Activated B cell treated with CpG ODN at 0.5 μM for 24 hours (primary cell): Measurements from ENCODE around the gene NAGA. TPM values are rescaled to one million over a fixed set of nuclear protein-coding genes. Genes with fewer than 3 reads are reported as not detected.

Source experiments
- ATAC-seq: fragments of 200-7000 bp; cut with Tn5 transposase; one replicate; pipeline ENCODE4 v1.10.0; 2021; ENCODE audit warnings: low read depth, mild to moderate bottlenecking, moderate library complexity
- CTCF ChIA-PET: fragments of 350-600 bp; sonication (Branson Sonifier 250); formaldehyde crosslinking; loops from one replicate; lab custom pipeline; 2021; ENCODE audit warnings: antibody characterized with exemption; lab: Charles Lee
- POLR2A ChIA-PET: fragments of 350-600 bp; sonication (Branson Sonifier 250); formaldehyde crosslinking; loops from one replicate; lab custom pipeline; 2021; ENCODE audit warnings: antibody characterized with exemption; lab: Charles Lee
- DNase-seq: peaks from one replicate; pipeline ENCODE4 v3.0.0; 2022
- H3K27ac Mint-ChIP-seq: one replicate; pipeline ENCODE4 v1.8.0; 2020; ENCODE audit warnings: mixed read lengths
- H3K27me3 Mint-ChIP-seq: one replicate; pipeline ENCODE4 v1.8.0; 2021; ENCODE audit warnings: mixed read lengths
- H3K36me3 Mint-ChIP-seq: one replicate; pipeline ENCODE4 v1.8.0; 2021; ENCODE audit warnings: low read depth, mixed read lengths
- H3K4me1 Mint-ChIP-seq: one replicate; pipeline ENCODE4 v1.8.0; 2021; ENCODE audit warnings: mixed read lengths
- H3K4me3 Mint-ChIP-seq: one replicate; pipeline ENCODE4 v1.8.0; 2020; ENCODE audit warnings: mild to moderate bottlenecking, mixed read lengths
- H3K9me3 Mint-ChIP-seq: one replicate; pipeline ENCODE4 v1.8.0; 2020; ENCODE audit warnings: mixed read lengths
- CTCF ChIP-seq: fragments of 200-600 bp; IDR thresholded peaks from one replicate; pipeline ENCODE4 v1.8.0; 2022; ENCODE audit warnings: antibody characterized with exemption, mild to moderate bottlenecking
- intact Hi-C: fragments of 100-400 bp; cut with micrococcal nuclease; formaldehyde crosslinking; loops from one replicate; pipeline ENCODE4 v1.15.1; 2024
- total RNA-seq: library from RNA; stranded (reverse); gene quantifications from 2 replicates; pipeline ENCODE4 v1.2.3, GENCODE V29; 2022

The NAGA gene
- total RNA-seq, 1 donor from 2014 or later = 26.8 TPM

- Mint-ChIP-seq H3K9me3 (no peaks in the 10 kb centered on the region), H3K27me3 (no peaks in the 10 kb centered on the region), H3K4me3 (no peak overlapping the region), H3K36me3 (no peaks in the 10 kb centered on the region), H3K27ac (no peak overlapping the region), H3K4me1 (peaks cover 9% of the 10 kb centered on the region)
- no peak for TF ChIP-seq CTCF
- ATAC-seq (no peak), DNase-seq (no peak)
- CTCF ChIA-PET = no interaction called here
- POLR2A ChIA-PET = interaction anchor here (0.7 kb wide), 1 partner anchor 649 kb away, joined by 3 read pairs; no protein-coding TSS in a partner anchor
- intact Hi-C loops = loop anchor here (5.0 kb wide), 1 partner anchor 33 kb away; no protein-coding TSS in a partner anchor
Observed at GRCh38 chr22:42050641-42051180, 19.9 kb downstream of the NAGA start.

- CTCF ChIA-PET = no interaction called here
- peaks cover 22% of the 10 kb centered on the region for H3K4me1 Mint-ChIP-seq
- intact Hi-C loops = no loop called here
- POLR2A ChIA-PET = interaction anchor here (0.6 to 2.2 kb wide), 3 partner anchors 8 to 49 kb away, joined by 3 to 7 read pairs (median 7); no protein-coding TSS in a partner anchor
- no peaks in the 10 kb centered on the region for H3K27me3 Mint-ChIP-seq
- peaks cover 11% of the 10 kb centered on the region for H3K9me3 Mint-ChIP-seq
- ATAC-seq (no peak), DNase-seq (no peak)
- H3K4me3 Mint-ChIP-seq = no peak overlapping the region
- H3K27ac Mint-ChIP-seq = no peak overlapping the region
- TF ChIP-seq CTCF = no peak
- H3K36me3 Mint-ChIP-seq = peaks cover 16% of the 10 kb centered on the region
Observed at GRCh38 chr22:42041784-42042183, 28.8 kb downstream of the NAGA start.

GRCh38 chr22:42039271-42039670 is 31.3 kb downstream of the NAGA start:
- CTCF ChIA-PET = no interaction called here

GRCh38 chr22:42035256-42035655 is 35.4 kb downstream of the NAGA start:
- no peaks in the 10 kb centered on the region for H3K27me3 Mint-ChIP-seq
- CTCF ChIA-PET = no interaction called here

More at GRCh38 chr22:42039271-42039670, 31.3 kb downstream of the NAGA start:
- Mint-ChIP-seq H3K4me1 (peaks cover 22% of the 10 kb centered on the region), H3K4me3 (no peak overlapping the region), H3K36me3 (peaks cover 18% of the 10 kb centered on the region), H3K27me3 (no peaks in the 10 kb centered on the region), H3K9me3 (peaks cover 11% of the 10 kb centered on the region), H3K27ac (no peak overlapping the region)
- POLR2A ChIA-PET = interaction anchor here (0.7 to 0.8 kb wide), 4 partner anchors 9 to 239 kb away, joined by 3 to 5 read pairs (median 3); partner anchors contain the start of gene CCDC134
- DNase-seq (no peak), ATAC-seq (no peak)
- no peak for TF ChIP-seq CTCF
- intact Hi-C loops = no loop called here

More at GRCh38 chr22:42035256-42035655, 35.4 kb downstream of the NAGA start:
- Mint-ChIP-seq H3K4me3 (no peak overlapping the region), H3K27ac (no peak overlapping the region), H3K9me3 (peaks cover 3% of the 10 kb centered on the region), H3K4me1 (peaks cover 45% of the 10 kb centered on the region), H3K36me3 (peaks cover 5% of the 10 kb centered on the region)
- DNase-seq = no peak
- POLR2A ChIA-PET = interaction anchor here (0.6 kb wide), 1 partner anchor 14 kb away, joined by 8 read pairs; no protein-coding TSS in a partner anchor
- intact Hi-C loops = no loop called here
- no peak for TF ChIP-seq CTCF
- ATAC-seq = no peak
